HFF-Myc (cell line): ENCODE data around the gene NMNAT3.

Source experiments
- DNase-seq: peaks from one replicate; pipeline ENCODE4 v3.0.0-alpha.2; 2011; ENCODE audit warnings: low read depth; ENCODE audit errors: extremely low read depth
- H3K4me3 ChIP-seq: replicated peaks from 2 replicates; pipeline ENCODE4 v1.5.1; 2011; ENCODE audit warnings: low read depth, mild to moderate bottlenecking, control low read depth, low read length
- CTCF ChIP-seq: IDR thresholded peaks from 2 replicates; pipeline ENCODE4 v1.5.1; 2012; ENCODE audit warnings: mild to moderate bottlenecking, low read depth, low read length, control low read depth; ENCODE audit errors: missing control alignments

Gene NMNAT3

DNA sequence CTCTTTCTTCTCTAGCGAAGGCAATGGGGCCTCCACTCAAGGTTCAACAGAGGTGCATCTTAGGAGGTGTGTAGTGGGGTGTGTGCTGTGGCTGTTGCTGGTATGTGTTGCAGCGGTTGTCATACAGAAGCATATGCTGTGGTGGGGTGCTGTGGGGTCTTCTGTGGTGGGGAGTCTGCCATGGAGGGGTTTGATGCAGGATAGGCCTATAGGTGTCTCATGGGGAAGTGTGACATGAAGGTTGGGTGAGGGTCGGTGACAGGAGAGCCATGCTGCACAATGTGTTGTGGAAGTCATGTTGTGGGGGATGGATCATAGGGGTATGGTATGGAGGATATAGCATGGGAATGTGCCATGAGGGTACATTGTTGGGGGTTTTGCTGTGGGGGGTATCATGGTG, 20.3 kb downstream of the NMNAT3 start:
- no peak for DNase-seq
- no peak overlapping the region for H3K4me3 ChIP-seq
- no peak for TF ChIP-seq CTCF

GRCh38 chr3:139655909-139656595, 21.7 kb downstream of the NMNAT3 start:
- H3K4me3 ChIP-seq: no peak overlapping the region
- no peak for TF ChIP-seq CTCF
- DNase-seq: no peak

GRCh38 chr3:139654637-139655365, 23.0 kb downstream of the NMNAT3 start:
- no peak for TF ChIP-seq CTCF
- DNase-seq: no peak
- H3K4me3 ChIP-seq: no peak overlapping the region

DNA sequence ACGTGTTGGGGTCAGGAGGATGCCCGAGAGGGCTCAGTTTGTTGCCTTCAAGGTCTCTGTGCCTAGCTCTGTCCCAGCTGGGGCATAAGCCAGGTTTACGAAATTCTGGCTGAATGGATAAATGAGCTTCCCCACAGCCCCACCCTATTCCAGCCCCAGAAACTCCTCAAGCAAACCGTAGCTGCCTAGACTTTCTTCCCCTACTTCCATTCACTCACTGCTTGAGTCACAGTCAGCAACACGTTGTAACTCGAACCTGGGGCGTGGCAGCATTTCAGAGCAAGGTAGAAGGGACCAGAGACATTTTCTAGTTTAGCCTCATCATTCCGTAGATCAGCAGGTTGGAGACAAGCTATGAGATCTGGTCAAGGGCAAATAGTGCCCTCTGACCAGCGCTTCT, 24.2 kb downstream of the NMNAT3 start:
- no peak overlapping the region for H3K4me3 ChIP-seq
- TF ChIP-seq CTCF: no peak
- no peak for DNase-seq

DNA sequence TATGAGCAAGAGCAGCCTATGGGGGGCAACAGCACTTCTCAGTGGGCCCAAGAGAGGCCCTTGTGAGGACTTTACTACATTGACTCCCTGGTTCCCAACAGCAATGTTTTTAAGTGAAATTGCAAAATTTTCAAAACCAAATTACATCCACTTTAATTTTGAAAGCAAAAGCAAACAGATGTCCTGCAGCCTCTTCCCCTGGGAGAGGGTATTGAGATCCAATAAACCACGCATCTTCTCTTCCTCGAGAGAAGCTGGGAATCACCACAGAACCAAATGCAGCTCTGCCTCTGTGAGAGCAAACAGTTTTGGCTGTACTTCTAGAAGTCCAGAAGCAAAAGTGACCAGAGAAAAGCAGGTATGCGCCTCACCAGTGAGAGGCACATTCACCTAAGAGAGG, 25.2 kb downstream of the NMNAT3 start:
- H3K4me3 ChIP-seq: no peak overlapping the region
- no peak for TF ChIP-seq CTCF
- DNase-seq: no peak

DNA sequence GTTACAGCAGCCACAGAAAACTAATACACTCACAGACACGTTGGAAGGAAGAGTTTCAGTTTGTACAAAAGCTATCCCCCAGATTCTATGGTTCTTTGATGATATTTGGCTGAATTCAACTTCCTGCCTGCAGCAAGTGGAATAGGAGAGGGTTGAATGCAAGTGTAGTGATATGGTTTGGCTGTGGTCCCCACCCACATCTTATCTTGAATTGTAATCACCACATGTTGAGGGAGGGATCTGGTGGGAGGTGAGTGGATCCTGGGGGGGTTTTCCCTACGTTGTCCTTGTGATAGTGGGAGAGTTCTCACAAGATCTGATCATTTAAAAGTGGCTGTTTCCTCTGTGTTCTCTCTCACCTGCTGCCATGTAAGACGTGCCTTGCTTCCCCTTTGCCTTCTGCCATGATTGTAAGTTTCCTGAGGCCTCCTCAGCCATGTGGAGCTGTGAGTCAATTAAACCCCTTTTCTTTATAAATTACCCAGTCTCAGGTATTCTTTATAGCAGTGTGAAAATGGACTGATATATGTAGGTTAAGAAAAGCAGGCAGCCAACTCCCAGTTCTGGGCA, 29.8 kb downstream of the NMNAT3 start:
- no peak overlapping the region for H3K4me3 ChIP-seq
- no peak for DNase-seq
- TF ChIP-seq CTCF: no peak
